Esophagus muscularis mucosa (tissue), 4 donors: Measurements from ENCODE around the gene LSS.

Experiments
- CTCF ChIP-seq, 3 experiments: fragments of 200-600 bp in 2 of 3; fragments of 450-650 bp in 1 of 3; sonication (generic) in 2 of 3; IDR thresholded peaks; one replicate each; pipeline ENCODE4 v1.5.1; 2017 to 2019; ENCODE audit warnings: antibody characterized with exemption in 3 of 3, mild to moderate bottlenecking in 2 of 3, moderate library complexity in 1 of 3
- EP300 ChIP-seq: sonication (generic); formaldehyde crosslinking; IDR thresholded peaks from one replicate; pipeline ENCODE4 v1.6.1; 2017; ENCODE audit warnings: antibody characterized with exemption
- POLR2A ChIP-seq: fragments of 450-650 bp; IDR thresholded peaks from one replicate; pipeline ENCODE4 v1.6.1; 2017; ENCODE audit warnings: antibody characterized with exemption, moderate library complexity, mild to moderate bottlenecking, low read depth

GRCh38 chr21:46221664-46222435, 6.7 kb downstream of the LSS start:
- TF ChIP-seq POLR2A, result no peak
- TF ChIP-seq CTCF (IDR thresholded peaks at IDR 0.05), result no peak
- TF ChIP-seq EP300, result no peak
